GM19025 (cell line): ENCODE results near the gene DNAI7.

ENCODE experiments used
- ATAC-seq: cut with Tn5 transposase; IDR thresholded peaks from one replicate; pipeline ENCODE4 v1.9.1; 2021; ENCODE audit warnings: mild to moderate bottlenecking, low read depth, moderate library complexity; ENCODE audit not compliant: unreplicated experiment

DNAI7 gene, protein sequence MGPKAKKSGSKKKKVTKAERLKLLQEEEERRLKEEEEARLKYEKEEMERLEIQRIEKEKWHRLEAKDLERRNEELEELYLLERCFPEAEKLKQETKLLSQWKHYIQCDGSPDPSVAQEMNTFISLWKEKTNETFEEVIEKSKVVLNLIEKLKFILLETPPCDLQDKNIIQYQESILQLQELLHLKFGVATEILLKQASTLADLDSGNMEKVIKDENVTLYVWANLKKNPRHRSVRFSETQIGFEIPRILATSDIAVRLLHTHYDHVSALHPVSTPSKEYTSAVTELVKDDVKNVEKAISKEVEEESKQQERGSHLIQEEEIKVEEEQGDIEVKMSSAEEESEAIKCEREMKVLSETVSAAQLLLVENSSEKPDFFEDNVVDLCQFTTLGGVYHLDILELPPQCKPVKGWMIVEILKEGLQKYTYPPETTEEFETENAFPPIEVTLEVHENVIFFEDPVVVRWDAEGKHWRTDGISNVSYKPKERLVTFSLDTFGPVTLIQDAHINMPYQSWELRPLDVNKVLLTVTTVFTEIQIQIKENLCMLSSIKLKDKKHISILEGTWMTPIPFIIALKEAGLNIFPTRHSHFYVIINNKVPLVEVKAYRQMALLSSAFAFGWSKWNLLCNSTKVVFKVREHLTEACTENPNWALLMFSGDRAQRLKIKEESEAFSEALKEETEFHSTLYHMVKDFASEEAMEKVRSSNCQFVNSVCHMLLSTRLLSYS

DNA sequence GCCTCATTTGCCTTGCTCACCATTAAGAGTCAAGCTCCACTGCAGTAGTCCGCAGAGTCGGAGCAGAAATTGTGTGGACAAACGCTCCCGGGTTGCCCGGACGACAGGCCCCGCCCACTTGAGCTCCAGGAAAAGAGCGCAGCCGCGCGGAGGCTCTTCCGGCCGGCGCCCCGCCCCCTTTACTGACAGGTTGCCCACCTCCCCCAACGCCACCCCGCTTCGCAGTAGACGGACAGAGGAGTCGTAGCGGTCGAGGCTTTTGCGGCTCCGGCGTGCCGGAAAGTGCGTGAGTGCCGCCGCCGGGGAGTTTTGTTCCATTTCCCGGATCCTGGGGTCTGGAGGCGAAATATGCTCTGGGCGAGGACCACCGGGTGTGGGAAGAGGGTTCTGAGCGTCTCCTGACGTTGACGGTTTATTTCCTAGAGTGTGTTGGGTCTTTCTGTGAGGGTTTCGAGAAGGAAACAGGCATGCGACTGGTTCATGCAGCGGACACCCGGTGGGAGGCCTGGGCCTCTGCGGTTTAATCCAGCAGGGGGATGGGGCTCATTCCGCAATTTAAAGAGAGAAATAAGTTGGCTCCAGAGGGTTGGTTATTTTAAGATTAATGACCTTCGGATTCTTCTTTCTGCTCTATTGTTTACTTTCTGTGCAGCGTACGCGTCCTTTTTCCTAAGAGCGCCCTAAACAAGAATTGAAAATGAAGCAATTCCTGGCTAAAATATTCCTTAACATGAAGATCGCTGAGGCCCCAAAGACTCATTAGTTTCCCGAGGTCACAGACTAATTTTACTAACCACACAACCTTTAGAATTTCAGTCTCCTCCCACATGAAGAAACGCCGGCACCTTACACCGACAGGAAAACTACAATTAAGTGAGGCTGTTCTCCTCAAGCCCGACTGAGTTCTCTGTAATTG lies at the start of gene DNAI7, which contains the start of gene ETFRF1:
Gene DNAI7, minus strand, starts transcription at position 105 of the 916 bp plus-strand sequence. Its CDS starts 82 bp downstream, at position 23.
Gene ETFRF1, plus strand, starts transcription at position 182 of the 916 bp plus-strand sequence. CDS start 8,720 bp downstream, outside the sequence.
- ATAC-seq: peak; percentile 96

DNA sequence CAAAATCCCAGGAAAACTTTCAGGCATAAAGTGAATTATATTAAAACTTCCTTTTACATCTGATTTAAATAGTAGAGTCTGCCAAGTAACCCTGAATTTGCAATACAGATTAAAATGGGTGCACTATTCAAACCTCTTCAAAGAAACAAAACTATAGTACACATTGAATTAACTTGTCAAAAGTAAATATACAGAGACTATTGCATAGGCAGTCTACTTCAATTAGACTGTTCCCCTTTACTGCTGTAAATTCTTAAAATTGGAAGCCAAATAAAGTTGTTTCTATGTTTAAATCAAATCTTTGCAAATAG lies 48.7 kb upstream of the DNAI7 start:
- ATAC-seq: no peak

DNA sequence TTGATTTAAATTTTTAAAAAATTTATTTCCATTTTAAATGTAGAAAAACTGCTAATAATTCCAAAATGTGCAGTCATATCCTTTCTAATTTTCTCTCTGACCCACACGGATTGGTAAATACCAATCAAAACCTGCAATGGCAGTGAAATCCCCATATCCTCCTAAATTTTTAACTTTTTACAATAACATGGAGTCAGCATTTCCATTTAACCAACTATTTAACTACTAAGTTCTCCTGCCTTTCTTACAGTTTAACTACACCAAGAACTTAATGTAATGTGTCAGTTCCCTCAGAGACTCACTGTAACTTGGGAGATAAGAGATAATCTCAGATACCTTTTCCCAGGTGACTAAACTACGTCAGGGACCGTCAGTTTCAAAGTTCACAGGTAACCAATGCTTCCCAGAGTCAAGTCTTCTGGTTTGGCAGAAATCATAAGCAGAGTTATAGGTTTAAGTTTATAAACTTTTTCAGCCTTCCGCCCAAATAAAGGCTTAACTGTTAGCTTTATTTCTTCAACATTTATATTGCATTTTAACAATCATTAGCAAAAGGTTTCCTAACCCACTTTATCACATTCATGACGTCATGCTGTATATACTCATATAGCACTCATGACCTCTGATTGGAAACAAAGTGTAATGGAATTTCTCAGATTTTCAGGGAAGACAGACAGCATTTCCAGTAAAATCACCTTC lies 48.2 kb upstream of the DNAI7 start:
- ATAC-seq: no peak

DNA sequence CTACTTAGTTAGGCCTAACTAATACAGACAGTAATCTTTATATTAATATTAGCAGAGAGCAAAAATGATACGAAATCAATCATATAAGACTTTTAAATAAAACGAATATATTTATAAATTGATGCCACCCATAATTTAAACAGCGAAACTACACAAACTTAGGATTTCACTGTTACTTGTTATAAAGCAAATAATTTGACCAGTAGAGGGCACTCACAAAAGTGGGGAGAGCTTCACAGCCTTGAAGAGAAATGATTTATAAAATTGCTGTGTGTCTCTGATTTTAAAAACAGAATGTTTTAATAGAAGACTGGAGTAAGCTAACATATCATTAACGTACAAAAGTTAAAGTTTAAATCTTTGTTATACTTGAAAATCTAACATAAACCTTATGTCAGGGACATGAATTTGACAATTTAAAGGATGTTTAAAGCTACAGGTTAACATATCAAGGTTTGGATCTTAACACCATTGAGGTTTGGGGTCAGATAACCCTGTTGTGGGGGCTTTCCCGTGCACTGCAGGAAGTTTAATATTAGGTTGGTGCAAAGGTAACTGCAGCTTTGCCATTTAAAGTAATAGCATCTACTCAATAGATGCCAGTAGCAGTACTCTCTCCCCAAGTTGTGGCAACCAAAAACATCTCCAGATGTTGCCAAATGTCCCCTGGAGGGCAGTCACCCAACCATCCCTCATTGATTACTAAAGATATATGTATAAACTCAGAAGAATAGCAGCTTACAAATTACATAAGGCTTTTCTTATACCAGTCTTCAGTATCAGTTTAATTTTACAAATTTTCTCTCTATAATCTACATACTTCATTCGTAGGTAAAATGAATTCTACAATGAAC lies 46.4 kb upstream of the DNAI7 start:
- no peak for ATAC-seq

DNA sequence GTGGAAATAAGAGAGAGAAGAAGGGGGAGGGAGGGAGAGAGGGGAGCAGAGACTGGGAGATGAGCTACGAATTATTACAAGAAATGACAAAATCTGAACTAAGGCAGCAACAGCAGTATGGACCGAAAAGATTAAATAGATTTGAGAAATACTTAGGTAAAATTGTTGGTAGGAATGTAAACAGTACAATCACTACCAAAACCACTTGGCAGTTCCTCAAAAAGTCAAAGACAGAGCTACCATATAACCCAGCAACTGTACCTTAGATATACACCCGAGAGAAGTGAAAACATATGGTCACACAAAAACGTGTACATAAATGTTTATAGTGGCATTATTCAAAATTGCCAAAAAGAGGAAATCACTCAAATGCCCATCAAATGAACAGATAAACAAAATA lies 41.7 kb upstream of the DNAI7 start:
- no peak for ATAC-seq

DNA sequence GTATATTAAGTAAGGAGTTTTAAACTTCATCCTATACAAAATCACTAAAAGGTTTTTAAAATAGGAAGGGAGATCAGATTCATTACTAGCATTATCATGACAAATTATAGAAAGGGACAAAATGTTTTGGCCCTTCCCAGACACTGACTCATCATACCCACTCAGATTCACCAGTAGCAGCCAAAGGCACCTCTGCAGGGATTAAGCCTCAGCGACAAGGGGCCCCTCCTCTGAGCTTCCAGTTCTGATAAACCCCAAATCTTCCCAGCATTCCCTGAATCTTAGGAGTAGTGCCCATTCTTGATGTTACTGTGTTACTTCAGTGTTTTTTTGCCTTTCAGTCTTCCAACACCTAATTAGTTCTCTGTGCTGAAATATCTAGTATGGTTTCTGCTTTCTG lies 41.2 kb upstream of the DNAI7 start:
- no peak for ATAC-seq

DNA sequence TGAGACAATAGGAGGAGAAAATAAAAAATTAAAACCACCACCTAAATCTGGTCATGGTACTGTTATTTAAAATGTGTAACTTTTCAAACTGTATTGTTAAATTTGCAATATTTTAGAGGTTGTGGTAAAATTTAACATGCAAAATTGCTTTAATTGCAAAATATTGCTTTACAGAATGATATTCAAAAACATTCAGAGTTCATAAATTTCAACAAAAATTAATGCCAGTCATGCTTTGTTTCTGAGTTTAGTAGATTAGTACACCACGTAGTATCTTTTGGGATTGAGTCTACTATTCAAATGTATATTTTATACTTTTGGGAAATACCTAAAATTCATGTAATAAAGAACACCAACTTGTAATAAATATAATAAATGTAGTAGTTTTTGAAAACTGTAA lies 18.4 kb upstream of the DNAI7 start:
- ATAC-seq: no peak

DNA sequence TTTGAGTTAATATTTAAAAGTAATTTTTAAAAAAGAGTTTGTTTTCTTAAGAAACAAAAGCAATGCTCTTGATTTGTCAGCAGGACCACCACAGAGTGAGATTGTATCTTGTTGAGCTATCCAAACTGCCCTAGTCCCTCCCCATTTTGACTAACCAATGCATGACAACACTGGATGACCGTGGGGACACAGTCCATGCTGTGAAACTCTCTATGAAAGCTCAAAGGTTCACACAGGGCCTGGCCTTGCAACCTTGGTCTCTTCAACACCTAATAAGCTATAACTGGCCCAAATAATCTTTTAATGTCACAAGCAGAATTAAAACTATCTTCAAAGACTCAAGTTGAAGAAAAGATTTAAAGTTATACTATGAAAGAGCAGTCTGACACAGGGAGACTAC lies 13.6 kb upstream of the DNAI7 start:
- ATAC-seq: no peak

DNA sequence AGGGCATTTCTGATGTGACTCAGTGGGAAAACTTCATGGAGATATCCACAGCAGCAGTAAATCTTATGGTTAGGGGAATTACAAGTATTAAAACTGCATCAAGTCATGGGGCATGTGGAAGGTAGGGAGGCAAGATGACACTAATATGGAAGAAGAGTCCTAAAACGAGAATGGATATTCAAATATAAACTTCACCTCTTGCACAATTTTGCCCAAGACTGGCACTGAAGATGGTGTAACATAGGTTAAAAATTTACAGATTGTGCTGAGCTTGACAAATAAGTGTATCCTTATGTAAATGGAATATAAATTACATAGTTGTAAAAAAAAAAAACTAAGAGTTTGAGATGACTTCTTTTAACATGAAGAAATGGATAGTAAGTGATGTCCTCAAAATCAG lies 12.9 kb upstream of the DNAI7 start:
- no peak for ATAC-seq

DNA sequence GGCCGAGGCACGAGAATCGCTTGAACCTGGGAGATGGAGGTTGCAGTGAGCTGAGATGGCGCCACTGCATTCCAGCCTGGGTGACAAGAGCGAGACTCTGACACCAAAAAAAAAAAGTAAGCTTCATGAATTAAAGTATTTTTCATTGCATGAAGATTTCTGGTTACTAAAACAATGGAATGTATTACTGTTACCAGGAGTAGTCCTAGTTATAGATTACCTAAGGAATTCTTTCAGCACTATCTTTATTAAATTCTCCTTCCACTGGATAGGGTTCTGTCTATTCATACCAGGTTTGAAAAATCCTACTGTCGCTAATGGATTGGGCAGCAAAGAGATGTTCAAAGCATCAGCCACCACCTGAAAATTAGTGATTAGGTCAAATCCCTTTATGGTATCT lies 12.5 kb upstream of the DNAI7 start:
- ATAC-seq: no peak

DNA sequence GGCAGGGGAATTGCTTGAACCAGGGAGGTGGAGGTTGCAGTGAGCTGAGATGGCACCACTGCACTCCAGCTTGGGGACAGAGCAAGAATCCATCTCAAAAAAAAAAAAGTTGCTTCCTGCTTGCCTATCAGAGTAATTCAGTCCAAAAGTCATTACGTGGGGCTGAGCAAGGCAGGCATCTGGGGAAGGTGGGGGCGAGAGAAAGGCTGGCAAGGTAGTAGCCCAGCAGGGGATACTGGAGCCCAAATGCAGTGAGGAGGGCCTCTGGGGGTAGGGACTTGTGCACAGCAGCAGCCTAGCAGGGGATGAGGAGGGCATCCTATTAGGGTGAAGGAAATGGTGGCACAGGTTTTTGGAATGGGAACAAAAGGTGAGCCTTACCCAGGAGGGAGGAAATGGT lies 7.2 kb upstream of the DNAI7 start:
- no peak for ATAC-seq

DNA sequence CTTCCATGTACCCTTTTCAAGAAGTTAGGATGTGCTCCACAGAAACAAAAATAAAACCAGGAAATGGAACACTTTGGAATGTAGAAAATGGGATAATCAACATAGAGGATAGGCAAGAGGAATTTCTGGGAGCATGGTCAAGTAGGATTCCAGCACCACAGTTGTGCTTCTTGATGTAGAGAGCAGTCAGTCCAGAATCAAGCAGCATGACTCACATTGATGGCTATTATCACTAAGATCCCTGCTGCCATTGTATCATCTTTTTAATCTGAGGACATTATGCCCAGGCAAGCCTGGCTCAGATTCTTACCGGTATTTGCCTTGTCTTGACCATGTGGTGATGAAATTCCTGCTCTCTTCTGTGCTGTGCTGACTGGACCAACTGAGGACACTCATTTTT lies 5.7 kb upstream of the DNAI7 start:
- no peak for ATAC-seq

DNA sequence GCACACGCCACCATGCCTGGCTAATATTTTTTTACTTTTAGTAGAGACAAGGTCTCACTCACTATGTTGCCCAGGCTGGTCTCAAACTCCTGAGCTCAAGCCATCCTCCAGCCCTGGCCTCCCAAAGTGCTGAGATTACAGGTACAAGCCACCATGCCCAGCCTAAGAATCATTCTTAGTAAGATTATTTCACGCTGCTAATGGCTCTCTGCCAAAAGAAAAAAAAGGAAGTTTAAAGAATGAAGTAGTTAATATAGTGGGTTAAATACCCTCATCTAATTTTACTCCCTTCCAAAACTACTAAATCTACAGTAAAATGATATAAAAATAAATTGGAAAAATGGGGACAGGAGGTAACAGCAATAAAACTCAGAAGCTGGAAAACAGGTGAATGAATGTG lies 2.6 kb upstream of the DNAI7 start:
- no peak for ATAC-seq

DNA sequence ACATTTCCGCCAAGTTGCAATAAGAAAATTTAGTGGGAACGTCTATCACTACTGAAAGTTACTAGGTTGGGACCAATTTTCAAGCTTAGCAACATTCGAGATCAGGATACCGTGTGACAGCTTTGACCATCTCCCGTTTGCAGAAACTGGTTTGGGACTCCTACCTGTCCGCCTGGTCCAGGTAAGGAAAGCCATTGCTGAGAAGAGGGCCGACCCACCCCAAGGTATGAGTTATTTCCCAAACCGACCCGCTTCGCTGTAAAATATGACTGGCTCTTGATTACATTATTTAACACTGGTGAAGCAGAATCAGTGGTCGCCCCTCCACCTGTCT lies 271 bp downstream of the DNAI7 start:
- ATAC-seq: peak; percentile 3

DNA sequence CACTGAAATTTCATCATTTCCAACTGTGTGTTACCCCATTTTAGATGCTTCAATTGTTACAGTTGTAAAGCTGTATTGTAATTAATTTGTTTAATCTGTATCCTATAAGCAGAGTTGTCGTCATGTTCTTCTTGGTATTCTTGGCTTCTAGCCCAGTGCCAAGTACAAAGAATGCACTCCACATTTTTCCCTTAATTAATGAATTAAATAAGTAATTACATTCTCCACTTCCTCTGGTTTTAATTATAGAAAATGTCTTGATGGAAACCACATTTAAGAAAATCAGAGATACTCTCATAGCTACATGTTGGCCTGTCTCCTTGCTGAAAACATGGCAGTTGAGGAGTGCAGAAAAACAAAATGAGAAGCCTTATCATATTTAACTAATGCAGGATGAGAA lies 746 bp downstream of the DNAI7 start:
- ATAC-seq: no peak

DNA sequence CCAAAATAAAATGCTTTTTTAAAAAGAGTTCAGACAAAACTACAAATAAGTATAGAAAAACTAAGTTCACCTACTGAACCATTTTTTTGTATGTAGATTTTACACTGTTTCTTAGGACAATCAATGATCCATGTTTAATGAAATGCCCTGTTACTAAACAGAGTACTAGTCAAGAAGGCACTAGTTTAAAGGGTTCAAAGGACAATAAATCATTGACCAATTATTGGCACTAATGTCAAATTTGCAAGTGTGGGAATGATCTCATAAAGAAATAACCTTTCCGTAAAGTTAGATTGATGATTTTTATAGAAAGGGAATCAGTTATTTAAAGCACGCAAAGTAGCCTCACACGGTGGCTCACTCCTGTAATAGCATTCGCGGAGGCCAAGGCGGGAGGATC lies 4.2 kb downstream of the DNAI7 start:
- ATAC-seq: no peak

DNA sequence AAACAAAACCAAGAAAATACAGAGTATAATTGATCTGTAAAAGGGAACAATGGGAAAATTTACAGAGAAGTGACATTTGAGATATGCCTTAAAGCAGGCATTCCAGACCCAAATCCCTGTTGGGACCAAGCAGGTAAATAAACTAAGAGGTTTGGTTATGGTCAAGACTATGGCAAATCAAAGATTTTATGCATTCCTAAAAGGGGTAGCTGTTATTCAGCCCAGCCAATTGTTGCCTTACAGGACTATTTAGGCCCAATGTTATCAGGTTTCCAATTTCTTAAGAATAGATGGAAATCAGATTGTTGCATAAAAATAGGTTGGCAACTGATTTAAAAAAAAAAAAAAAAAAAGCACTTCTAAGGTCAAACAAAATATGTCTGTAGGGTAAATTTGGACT lies 5.3 kb downstream of the DNAI7 start:
- ATAC-seq: no peak

DNA sequence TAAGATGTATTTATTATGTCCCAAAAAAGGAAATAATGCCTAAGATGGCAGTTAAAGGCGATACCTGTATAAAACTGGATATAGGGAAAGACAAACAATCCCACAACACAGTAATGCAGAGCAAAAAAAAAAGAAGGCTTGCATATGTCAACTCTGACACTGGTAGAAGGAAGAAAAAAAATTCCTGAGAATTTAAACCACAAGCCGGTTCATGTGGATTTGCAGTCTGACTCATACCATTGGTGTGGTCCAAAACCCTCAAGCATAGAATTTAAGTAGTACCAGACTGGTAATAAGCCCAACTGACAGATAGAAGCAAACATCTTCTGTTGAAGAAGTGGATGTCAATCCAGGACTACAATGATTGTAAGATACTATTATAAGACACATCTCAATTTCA lies 7.2 kb downstream of the DNAI7 start:
- no peak for ATAC-seq

DNA sequence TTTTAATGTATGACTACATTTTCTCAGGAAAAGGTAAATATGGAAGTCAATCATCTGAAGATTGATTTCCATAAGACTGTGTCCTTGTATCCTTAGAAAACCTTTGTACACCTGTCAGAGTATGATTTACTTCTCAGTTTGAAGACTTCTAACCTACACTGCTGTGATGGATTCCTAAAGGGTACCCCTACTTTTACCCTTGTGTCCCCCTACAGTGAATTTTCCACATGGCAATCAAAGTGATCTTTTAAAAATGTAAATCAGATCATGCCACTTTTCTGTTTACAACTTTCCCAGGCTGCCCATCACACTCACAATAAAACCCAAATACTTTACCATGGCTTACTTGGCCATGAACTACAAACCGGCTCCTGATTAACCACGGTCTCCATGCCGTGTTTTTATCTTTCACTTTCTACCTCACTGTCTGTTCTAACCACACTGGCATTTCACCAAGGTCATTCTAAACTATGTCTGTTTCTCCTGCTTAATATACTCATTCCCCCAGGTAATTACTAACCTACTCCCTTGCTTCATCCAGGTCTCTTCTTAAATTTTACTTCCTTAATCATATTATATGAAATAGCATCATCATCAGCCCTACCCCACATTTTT lies 8.1 kb downstream of the DNAI7 start:
- peak; percentile 66 for ATAC-seq
